BLaER1 treated with 17β-estradiol and CSF1 and Interleukin-3, amounts not matched to agents 10 nM and 100 nM (cell line): ENCODE data around the gene SARDH.

Source experiments
- H3K27ac ChIP-seq, 11 experiments: shearing (Covaris generic); formaldehyde crosslinking; 2 replicates each; pipeline ENCODE4 v1.8.1; 2022
- H3K27me3 ChIP-seq, 11 experiments: shearing (Covaris generic); formaldehyde crosslinking; 2 replicates each; pipeline ENCODE4 v1.8.1; 2022
- H3K36me3 ChIP-seq, 11 experiments: shearing (Covaris generic); formaldehyde crosslinking; 2 replicates each; pipeline ENCODE4 v1.8.1; 2022
- H3K4me1 ChIP-seq, 10 experiments: shearing (Covaris generic); formaldehyde crosslinking; 2 replicates each; pipeline ENCODE4 v1.8.1; 2022
- H3K4me2 ChIP-seq, 11 experiments: shearing (Covaris generic); formaldehyde crosslinking; 2 replicates each; pipeline ENCODE4 v1.8.1; 2022
- H3K4me3 ChIP-seq, 10 experiments: shearing (Covaris generic); formaldehyde crosslinking; 2 replicates each; pipeline ENCODE4 v1.8.1; 2022
- H3K9ac ChIP-seq, 11 experiments: shearing (Covaris generic); formaldehyde crosslinking; 2 replicates each; pipeline ENCODE4 v1.8.1; 2022
- H3K9me3 ChIP-seq, 11 experiments: shearing (Covaris generic); formaldehyde crosslinking; replicated peaks in 1 of 11; 2 replicates each; pipeline ENCODE4 v1.8.1; 2022
- H4K20me1 ChIP-seq, 11 experiments: shearing (Covaris generic); formaldehyde crosslinking; 2 replicates each; pipeline ENCODE4 v1.8.1; 2022
- Cebpa-rat ChIP-seq, 11 experiments: shearing (Covaris generic); IDR thresholded peaks; 2 replicates each; pipeline ENCODE4 v1.8.1; 2022

SARDH gene

GRCh38 chr9:133737774-133738639 lies at the start of gene SARDH:
Gene SARDH, minus strand, starts transcription at chr9:133738352. Its CDS starts 4,179 bp downstream, at chr9:133734173.
- Histone ChIP-seq H3K4me1 (peaks cover 45 to 70% (median 63%) of the 10 kb centered on the region in 10 experiments), H3K9me3 (no peaks in the 10 kb centered on the region), H3K27ac (peak within 1 kb of the TSS in 7 of 11 experiments; percentile 1 to 41 (median 25); a peak in 9 of 22 replicates), H4K20me1 (peaks cover 0 to 31% (median 19%) of the 10 kb centered on the region in 11 experiments; a peak in 13 of 22 replicates), H3K4me3 (peak within 1 kb of the TSS; percentile 29 to 68 (median 44); a peak in 18 of 20 replicates), H3K4me2 (peak within 1 kb of the TSS; percentile 81 to 100 (median 94)), H3K27me3 (peaks cover 0 to 12% (median 0%) of the 10 kb centered on the region in 11 experiments; a peak in 3 of 22 replicates), H3K9ac (peak within 1 kb of the TSS; percentile 3 to 56 (median 45); a peak in 16 of 22 replicates), H3K36me3 (no peaks in the 10 kb centered on the region)
- TF ChIP-seq Cebpa-rat (IDR thresholded peaks at IDR 0.05) = no peak

GRCh38 chr9:133787754-133788025 lies 49.5 kb upstream of the SARDH start:
- Histone ChIP-seq H3K4me2 (peak overlapping the region; percentile 79 to 99 (median 94)), H3K4me3 (no peak overlapping the region; a peak in 1 of 20 replicates), H3K36me3 (peaks cover 0 to 29% (median 8%) of the 10 kb centered on the region in 11 experiments; a peak in 12 of 22 replicates), H3K27ac (peak overlapping the region in 2 of 11 experiments; percentile 78 to 84; a peak in 3 of 22 replicates), H3K9ac (peak overlapping the region in 2 of 11 experiments; percentile 8 to 26; a peak in 3 of 22 replicates), H4K20me1 (peaks cover 0 to 47% (median 23%) of the 10 kb centered on the region in 11 experiments; a peak in 16 of 22 replicates), H3K9me3 (no peaks in the 10 kb centered on the region), H3K27me3 (no peaks in the 10 kb centered on the region), H3K4me1 (peaks cover 54 to 84% (median 77%) of the 10 kb centered on the region in 10 experiments)
- TF ChIP-seq Cebpa-rat (IDR thresholded peaks at IDR 0.05) = no peak

- Histone ChIP-seq H3K36me3 (peaks cover 0 to 29% (median 8%) of the 10 kb centered on the region in 11 experiments; a peak in 12 of 22 replicates), H3K4me3 (peak overlapping the region; percentile 16 to 49 (median 32); a peak in 13 of 20 replicates), H3K4me1 (peaks cover 53 to 88% (median 81%) of the 10 kb centered on the region in 10 experiments), H3K27me3 (no peaks in the 10 kb centered on the region), H3K9ac (peak overlapping the region; percentile 26 to 78 (median 62); a peak in 20 of 22 replicates), H3K4me2 (peak overlapping the region; percentile 79 to 99 (median 94)), H3K9me3 (no peaks in the 10 kb centered on the region), H3K27ac (peak overlapping the region in 10 of 11 experiments; percentile 44 to 87 (median 74); a peak in 19 of 22 replicates), H4K20me1 (peaks cover 0 to 47% (median 25%) of the 10 kb centered on the region in 11 experiments; a peak in 16 of 22 replicates)
- no peak for TF ChIP-seq Cebpa-rat (IDR thresholded peaks at IDR 0.05)
Observed at GRCh38 chr9:133786907-133787753, 49.0 kb upstream of the SARDH start.

GRCh38 chr9:133786371-133786753 lies 48.2 kb upstream of the SARDH start:
- Histone ChIP-seq H3K4me1 (peaks cover 53 to 89% (median 81%) of the 10 kb centered on the region in 10 experiments), H3K27ac (peak overlapping the region in 10 of 11 experiments; percentile 44 to 87 (median 74); a peak in 19 of 22 replicates), H3K4me2 (peak overlapping the region; percentile 79 to 99 (median 94)), H3K9me3 (no peaks in the 10 kb centered on the region), H3K4me3 (peak overlapping the region; percentile 16 to 49 (median 32); a peak in 12 of 20 replicates), H4K20me1 (peaks cover 0 to 47% (median 25%) of the 10 kb centered on the region in 11 experiments; a peak in 16 of 22 replicates), H3K9ac (peak overlapping the region; percentile 26 to 78 (median 62); a peak in 20 of 22 replicates), H3K36me3 (peaks cover 0 to 24% (median 8%) of the 10 kb centered on the region in 11 experiments; a peak in 13 of 22 replicates), H3K27me3 (no peaks in the 10 kb centered on the region)
- TF ChIP-seq Cebpa-rat (IDR thresholded peaks at IDR 0.05) = no peak

GRCh38 chr9:133785753-133786370 lies 47.7 kb upstream of the SARDH start:
- Histone ChIP-seq H3K36me3 (peaks cover 0 to 24% (median 6%) of the 10 kb centered on the region in 11 experiments; a peak in 14 of 22 replicates), H3K4me3 (peak overlapping the region in 3 of 10 experiments; percentile 40 to 49 (median 49); a peak in 2 of 20 replicates), H3K27ac (no peak overlapping the region; a peak in 1 of 22 replicates), H4K20me1 (peaks cover 0 to 49% (median 25%) of the 10 kb centered on the region in 11 experiments; a peak in 16 of 22 replicates), H3K9ac (peak overlapping the region in 2 of 11 experiments; percentile 55 to 68; a peak in 1 of 22 replicates), H3K27me3 (no peaks in the 10 kb centered on the region), H3K4me1 (peaks cover 53 to 94% (median 83%) of the 10 kb centered on the region in 10 experiments), H3K9me3 (no peaks in the 10 kb centered on the region), H3K4me2 (peak overlapping the region; percentile 79 to 99 (median 94))
- TF ChIP-seq Cebpa-rat (IDR thresholded peaks at IDR 0.05) = no peak

- Histone ChIP-seq H3K36me3 (peaks cover 0 to 16% (median 0%) of the 10 kb centered on the region in 11 experiments; a peak in 10 of 22 replicates), H3K9ac (no peak overlapping the region), H3K4me3 (no peak overlapping the region), H4K20me1 (peaks cover 0 to 46% (median 25%) of the 10 kb centered on the region in 11 experiments; a peak in 16 of 22 replicates), H3K27me3 (no peaks in the 10 kb centered on the region), H3K4me1 (peaks cover 51 to 91% (median 77%) of the 10 kb centered on the region in 10 experiments), H3K4me2 (peak overlapping the region; percentile 79 to 99 (median 94); a peak in 21 of 22 replicates), H3K27ac (no peak overlapping the region; a peak in 1 of 22 replicates), H3K9me3 (no peaks in the 10 kb centered on the region)
- no peak for TF ChIP-seq Cebpa-rat (IDR thresholded peaks at IDR 0.05)
Observed at GRCh38 chr9:133784731-133785561, 46.8 kb upstream of the SARDH start.

- peaks cover 0 to 29% (median 4%) of the 10 kb centered on the region in 11 experiments; a peak in 11 of 22 replicates for H3K36me3 ChIP-seq
Observed at GRCh38 chr9:133783331-133783731, 45.2 kb upstream of the SARDH start.

More at GRCh38 chr9:133783331-133783731, 45.2 kb upstream of the SARDH start:
- Histone ChIP-seq H3K27ac (no peak overlapping the region), H3K4me3 (no peak overlapping the region), H3K9me3 (no peaks in the 10 kb centered on the region), H3K27me3 (no peaks in the 10 kb centered on the region), H3K4me1 (peaks cover 35 to 75% (median 61%) of the 10 kb centered on the region in 10 experiments), H3K9ac (no peak overlapping the region; a peak in 2 of 22 replicates), H3K4me2 (peak overlapping the region in 9 of 11 experiments; percentile 1 to 53 (median 21); a peak in 11 of 22 replicates), H4K20me1 (peaks cover 0 to 33% (median 14%) of the 10 kb centered on the region in 11 experiments; a peak in 15 of 22 replicates)
- TF ChIP-seq Cebpa-rat (IDR thresholded peaks at IDR 0.05) = no peak
